Activated T-cell treated with anti-CD3 and anti-CD28 coated beads, Interleukin-2, amount 50 U/mL, for 1 hour (primary cell): ENCODE data around the gene TFCP2L1.

ENCODE experiments used
- DNase-seq: peaks from one replicate; pipeline ENCODE4 v3.0.0-alpha.2; 2020

The TFCP2L1 gene

DNA sequence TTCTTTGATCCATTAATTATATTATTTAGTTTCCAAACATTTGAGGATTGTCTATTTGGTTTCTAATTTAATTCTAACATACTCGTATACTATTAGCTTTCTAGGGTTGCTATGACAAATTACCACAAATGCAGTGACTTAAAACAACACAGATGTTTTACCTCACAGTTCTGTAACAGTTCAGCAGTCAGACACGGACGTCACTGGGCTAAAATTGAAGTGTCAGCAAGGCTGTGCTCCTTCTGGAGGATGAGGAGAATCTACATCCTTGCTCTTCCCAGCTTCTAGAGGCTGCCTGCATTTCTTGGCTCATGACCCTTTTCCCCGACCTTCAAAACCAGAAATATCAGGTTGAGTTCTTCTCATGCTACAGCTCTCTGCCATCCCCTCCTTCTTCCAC lies 117.6 kb downstream of the TFCP2L1 start:
- DNase-seq, result no peak
